MG63 (cell line): ENCODE data around the gene ACRV1. TPM values are rescaled to one million over a fixed set of nuclear protein-coding genes. Genes with fewer than 3 reads are reported as not detected.

ENCODE experiments used
- DNase-seq: peaks from one replicate; pipeline ENCODE4 v3.0.0-alpha.2; 2020
- H3K27me3 ChIP-seq: fragments of 250-450 bp; sonication (Bioruptor Pico); 2 replicates; pipeline ENCODE4 v1.5.1; 2020; ENCODE audit warnings: mild to moderate bottlenecking, moderate library complexity
- H3K36me3 ChIP-seq: fragments of 250-450 bp; sonication (Bioruptor Pico); 2 replicates; pipeline ENCODE4 v1.5.1; 2020; ENCODE audit warnings: mild to moderate bottlenecking, moderate library complexity
- H3K4me3 ChIP-seq: fragments of 250-450 bp; sonication (Bioruptor Pico); 2 replicates; pipeline ENCODE4 v1.5.1; 2020; ENCODE audit warnings: mild to moderate bottlenecking, moderate library complexity
- H3K9me3 ChIP-seq: fragments of 250-450 bp; sonication (Bioruptor Pico); 2 replicates; pipeline ENCODE4 v1.5.1; 2020; ENCODE audit warnings: mild to moderate bottlenecking, moderate library complexity
- total RNA-seq: library from RNA; depleted of rRNA; stranded (reverse); fragments of >200 nt; shearing (Covaris generic); gene quantifications from 2 replicates; pipeline ENCODE4 v1.2.3, GENCODE V29; 2014; ENCODE audit warnings: low replicate concordance

Gene ACRV1
- total RNA-seq, 1 experiment from 2014 or later: not detected

DNA sequence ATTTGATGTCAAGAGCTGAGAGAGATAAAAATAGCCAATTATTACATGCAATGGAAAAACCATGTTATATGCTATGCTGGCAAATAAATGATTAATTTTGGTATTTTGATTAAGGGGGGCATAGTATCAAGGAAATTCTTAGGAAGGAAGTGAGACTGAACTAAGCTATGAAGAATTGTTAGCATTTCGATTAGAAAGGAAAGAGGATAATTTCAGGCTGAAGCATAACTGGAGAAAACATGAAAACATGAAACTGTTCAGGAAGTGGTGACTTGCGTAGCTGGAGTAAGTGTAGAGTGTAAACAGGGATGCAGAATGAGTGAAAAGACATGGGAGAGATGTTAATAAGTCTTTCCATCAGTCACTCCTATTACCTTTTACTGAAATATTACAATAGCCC is 6.4 kb downstream of the ACRV1 start:
- Histone ChIP-seq H3K36me3 (peaks cover 45% of the 10 kb centered on the region), H3K4me3 (no peak overlapping the region), H3K9me3 (no peaks in the 10 kb centered on the region), H3K27me3 (no peaks in the 10 kb centered on the region)
- DNase-seq: no peak

- no peaks in the 10 kb centered on the region; the same call in 1 of the 2 replicates for H3K9me3 ChIP-seq
- peaks cover 40% of the 10 kb centered on the region for H3K36me3 ChIP-seq
- H3K4me3 ChIP-seq: no peak overlapping the region
- DNase-seq: no peak
- H3K27me3 ChIP-seq: no peaks in the 10 kb centered on the region
Observed at GRCh38 chr11:125671561-125671960, 9.1 kb downstream of the ACRV1 start.

- peaks cover 40% of the 10 kb centered on the region for H3K36me3 ChIP-seq
- H3K4me3 ChIP-seq: no peak overlapping the region
- H3K9me3 ChIP-seq: peaks cover 2% of the 10 kb centered on the region
- no peak for DNase-seq
- no peaks in the 10 kb centered on the region for H3K27me3 ChIP-seq
Observed at GRCh38 chr11:125670172-125670571, 10.5 kb downstream of the ACRV1 start.

GRCh38 chr11:125667151-125667550 is 13.5 kb downstream of the ACRV1 start:
- no peak overlapping the region for H3K4me3 ChIP-seq
- DNase-seq: no peak
- peaks cover 60% of the 10 kb centered on the region for H3K36me3 ChIP-seq
- peaks cover 4% of the 10 kb centered on the region for H3K9me3 ChIP-seq
- no peaks in the 10 kb centered on the region for H3K27me3 ChIP-seq

- peaks cover 64% of the 10 kb centered on the region for H3K36me3 ChIP-seq
- DNase-seq: no peak
- H3K4me3 ChIP-seq: no peak overlapping the region
- peaks cover 4% of the 10 kb centered on the region for H3K9me3 ChIP-seq
- H3K27me3 ChIP-seq: no peaks in the 10 kb centered on the region
Observed at GRCh38 chr11:125663910-125664309, 16.7 kb downstream of the ACRV1 start.

DNA sequence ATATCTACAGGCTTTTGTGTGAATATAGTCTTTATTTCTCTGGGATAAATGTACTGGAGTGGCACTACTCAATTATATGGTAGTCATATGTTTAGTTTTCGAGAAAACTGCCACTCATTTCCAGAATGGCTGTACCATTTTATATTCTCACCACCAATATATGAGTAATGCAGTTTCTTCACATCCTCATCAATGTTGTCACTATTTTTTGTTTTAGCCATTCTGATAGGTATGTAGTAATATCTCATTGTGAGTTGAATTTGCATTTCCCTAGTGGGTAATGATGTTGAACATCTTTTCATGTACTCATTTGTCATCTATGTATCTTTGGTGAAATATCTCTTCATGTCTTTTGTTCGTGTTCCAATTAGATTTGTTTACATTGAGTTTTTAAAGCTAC is 18.0 kb downstream of the ACRV1 start:
- peaks cover 4% of the 10 kb centered on the region for H3K9me3 ChIP-seq
- H3K4me3 ChIP-seq: no peak overlapping the region
- H3K27me3 ChIP-seq: no peaks in the 10 kb centered on the region
- no peak for DNase-seq
- H3K36me3 ChIP-seq: peaks cover 60% of the 10 kb centered on the region

- no peaks in the 10 kb centered on the region for H3K27me3 ChIP-seq
- peaks cover 56% of the 10 kb centered on the region for H3K36me3 ChIP-seq
- H3K9me3 ChIP-seq: no peaks in the 10 kb centered on the region
- no peak for DNase-seq
- no peak overlapping the region for H3K4me3 ChIP-seq
Observed at GRCh38 chr11:125649465-125650166, 31.0 kb downstream of the ACRV1 start.

- peaks cover 54% of the 10 kb centered on the region for H3K36me3 ChIP-seq
- no peak overlapping the region for H3K4me3 ChIP-seq
- no peak for DNase-seq
- no peaks in the 10 kb centered on the region for H3K27me3 ChIP-seq
- H3K9me3 ChIP-seq: no peaks in the 10 kb centered on the region
Observed at GRCh38 chr11:125645871-125646270, 34.8 kb downstream of the ACRV1 start.

GRCh38 chr11:125638315-125638714 is 42.3 kb downstream of the ACRV1 start:
- peaks cover 68% of the 10 kb centered on the region for H3K36me3 ChIP-seq

DNA sequence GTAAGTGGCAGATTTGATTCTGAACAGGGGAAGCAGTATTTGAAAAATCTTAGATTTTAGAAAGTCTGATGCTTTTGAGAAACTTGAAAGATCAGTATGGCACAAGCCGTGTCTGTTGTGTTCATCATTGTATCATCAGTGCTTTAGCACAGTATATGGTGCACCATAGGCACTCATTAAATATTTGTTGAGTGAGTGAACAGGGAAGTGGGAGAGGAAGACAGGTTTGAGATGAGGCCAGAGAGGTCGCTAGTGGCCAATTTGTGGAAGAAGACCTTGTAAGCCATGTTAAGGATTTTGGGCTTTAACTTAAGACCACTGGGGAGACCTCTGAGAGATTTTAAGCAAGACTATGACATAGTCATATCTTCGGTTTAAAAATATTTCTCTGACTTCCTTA is 42.8 kb downstream of the ACRV1 start:
- H3K27me3 ChIP-seq: no peaks in the 10 kb centered on the region
- H3K36me3 ChIP-seq: peaks cover 70% of the 10 kb centered on the region
- no peak overlapping the region for H3K4me3 ChIP-seq
- DNase-seq: no peak
- no peaks in the 10 kb centered on the region for H3K9me3 ChIP-seq

More at GRCh38 chr11:125638315-125638714, 42.3 kb downstream of the ACRV1 start:
- Histone ChIP-seq H3K27me3 (no peaks in the 10 kb centered on the region), H3K4me3 (no peak overlapping the region), H3K9me3 (no peaks in the 10 kb centered on the region)
- DNase-seq: no peak

GRCh38 chr11:125627236-125627910 is 53.3 kb downstream of the ACRV1 start:
- no peak for DNase-seq

DNA sequence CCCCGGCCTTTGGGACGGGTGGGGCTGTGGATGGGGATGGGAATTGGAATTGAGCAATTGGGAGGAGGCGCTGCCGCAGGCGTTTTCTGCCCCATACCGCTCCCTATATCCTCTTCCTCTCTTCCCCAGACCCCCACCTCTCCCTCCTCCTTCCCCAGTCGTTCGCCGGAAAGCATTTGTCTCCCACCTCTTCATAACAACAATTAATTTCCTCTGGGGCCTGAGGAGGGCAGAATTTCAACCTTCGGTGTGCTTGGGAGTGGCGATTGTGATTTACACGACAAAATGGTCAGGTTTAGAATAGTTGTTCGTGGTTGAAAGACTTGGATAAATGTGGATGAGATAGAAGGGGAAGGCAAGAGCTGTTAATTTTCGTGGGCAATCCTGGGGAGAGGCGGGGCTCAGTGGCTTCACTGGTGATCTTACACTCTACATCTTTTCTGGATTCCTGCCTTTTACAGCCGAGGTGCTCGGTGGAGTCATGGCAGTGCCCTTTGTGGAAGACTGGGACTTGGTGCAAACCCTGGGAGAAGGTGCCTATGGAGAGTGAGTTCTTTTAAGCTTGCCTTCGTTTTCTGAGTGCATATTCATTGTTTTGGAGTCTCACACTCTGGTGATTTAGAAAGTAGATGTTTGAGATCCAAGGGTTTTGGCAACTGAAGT is 54.2 kb downstream of the ACRV1 start:
- H3K4me3 ChIP-seq: peak overlapping the region; percentile 69

More at GRCh38 chr11:125627236-125627910, 53.3 kb downstream of the ACRV1 start:
- peaks cover 46% of the 10 kb centered on the region for H3K36me3 ChIP-seq
- H3K4me3 ChIP-seq: peak overlapping the region; percentile 69
- no peaks in the 10 kb centered on the region for H3K27me3 ChIP-seq
- H3K9me3 ChIP-seq: no peaks in the 10 kb centered on the region

DNA sequence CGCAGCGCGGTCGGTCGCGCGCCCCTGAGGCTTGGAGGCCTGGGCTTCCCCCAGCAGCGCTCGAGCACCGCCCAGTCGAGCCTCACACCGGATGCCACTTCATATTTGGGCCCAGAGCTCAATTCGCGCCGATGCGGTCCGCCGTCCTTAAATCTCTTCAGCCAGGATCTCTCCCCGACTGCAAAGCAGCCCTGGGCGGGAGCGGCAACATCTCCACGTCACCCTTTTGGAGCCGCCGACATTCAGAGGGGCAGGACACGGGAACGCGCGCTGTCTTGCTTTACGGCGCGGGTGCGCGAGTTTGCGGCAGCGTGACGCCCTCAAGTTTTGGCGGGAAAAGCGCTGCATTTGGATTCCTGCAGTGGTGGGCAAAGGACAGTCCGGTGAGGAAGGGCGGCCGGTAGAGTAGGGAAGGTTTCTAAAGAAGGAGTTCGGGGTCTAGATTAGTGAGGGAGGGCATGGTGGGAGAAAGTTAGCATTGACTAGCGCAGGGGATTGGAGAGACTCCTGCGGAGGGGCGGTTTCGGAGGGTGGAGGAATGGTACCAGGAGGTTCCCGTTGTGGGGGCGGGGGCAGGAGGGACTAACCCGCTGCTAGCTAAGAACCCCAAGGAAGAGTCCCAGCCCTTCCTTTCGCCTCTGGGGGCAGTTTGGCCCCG is 54.9 kb downstream of the ACRV1 start:
- no peaks in the 10 kb centered on the region for H3K9me3 ChIP-seq
- H3K27me3 ChIP-seq: no peaks in the 10 kb centered on the region
- peaks cover 54% of the 10 kb centered on the region for H3K36me3 ChIP-seq
- H3K4me3 ChIP-seq: peak overlapping the region; percentile 69
- peak; percentile 93 for DNase-seq

More for the DNA sequence above, 54.2 kb downstream of the ACRV1 start:
- Histone ChIP-seq H3K9me3 (no peaks in the 10 kb centered on the region), H3K27me3 (no peaks in the 10 kb centered on the region), H3K36me3 (peaks cover 50% of the 10 kb centered on the region)
- DNase-seq: no peak

- H3K27me3 ChIP-seq: no peaks in the 10 kb centered on the region
- no peak for DNase-seq
- peak overlapping the region; percentile 69 for H3K4me3 ChIP-seq
- no peaks in the 10 kb centered on the region for H3K9me3 ChIP-seq
- H3K36me3 ChIP-seq: peaks cover 54% of the 10 kb centered on the region
Observed at GRCh38 chr11:125625225-125625629, 55.4 kb downstream of the ACRV1 start.

DNA sequence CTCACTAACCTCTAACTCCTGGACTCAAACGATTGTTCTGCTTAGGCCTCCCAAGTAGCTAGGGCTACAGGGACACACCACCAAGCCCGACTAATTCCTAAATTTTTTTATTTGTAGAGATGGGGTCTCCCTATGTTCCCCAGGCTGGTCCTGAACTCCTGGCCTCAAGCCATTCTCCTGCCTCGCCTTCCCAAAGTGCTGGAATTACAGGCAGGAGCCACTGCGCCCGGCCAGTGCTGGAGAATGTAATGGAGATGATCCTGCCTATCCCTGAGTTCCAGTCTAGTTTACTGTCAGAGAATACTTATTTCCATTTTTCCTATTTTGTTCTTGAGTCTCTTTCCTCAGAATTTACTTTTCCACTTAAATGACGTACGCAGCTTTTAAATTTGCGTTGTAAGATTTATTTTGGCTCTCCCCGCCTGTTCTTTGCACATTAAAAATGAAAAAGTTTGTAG is 55.9 kb downstream of the ACRV1 start, which contains the start of gene CHEK1:
TSS of gene CHEK1 (plus strand) at position 408 of the 458 bp plus-strand sequence. CDS start 1,606 bp downstream, outside the sequence.
- H3K9me3 ChIP-seq: no peaks in the 10 kb centered on the region
- no peak for DNase-seq
- H3K27me3 ChIP-seq: no peaks in the 10 kb centered on the region
- peak within 1 kb of the TSS; percentile 69 for H3K4me3 ChIP-seq
- peaks cover 56% of the 10 kb centered on the region for H3K36me3 ChIP-seq

DNA sequence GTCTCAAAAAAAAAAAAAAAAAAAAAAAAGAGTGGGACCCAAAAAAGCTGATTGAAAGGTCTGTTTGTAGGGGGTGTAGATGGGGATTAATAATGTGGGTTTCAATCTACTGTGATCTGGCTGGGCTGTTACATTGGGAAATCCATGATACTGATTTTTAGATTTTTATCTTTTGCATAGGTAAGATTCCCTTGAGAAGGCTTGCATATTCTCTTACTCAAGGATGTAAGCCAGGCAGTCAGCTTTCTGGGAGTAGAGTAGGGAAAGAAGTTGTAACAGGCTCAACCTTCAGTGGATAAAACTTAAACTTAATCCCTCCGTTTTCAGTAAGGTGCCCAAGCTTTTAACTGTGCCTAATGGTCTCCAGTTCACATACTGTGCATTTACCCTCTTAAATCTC is 57.6 kb downstream of the ACRV1 start:
- peaks cover 56% of the 10 kb centered on the region for H3K36me3 ChIP-seq
- no peaks in the 10 kb centered on the region for H3K9me3 ChIP-seq
- DNase-seq: no peak
- H3K4me3 ChIP-seq: no peak overlapping the region
- H3K27me3 ChIP-seq: no peaks in the 10 kb centered on the region

- Histone ChIP-seq H3K36me3 (peaks cover 56% of the 10 kb centered on the region), H3K4me3 (no peak overlapping the region)
- DNase-seq: no peak
Observed at GRCh38 chr11:125621995-125622394, 58.7 kb downstream of the ACRV1 start.

More at GRCh38 chr11:125621995-125622394, 58.7 kb downstream of the ACRV1 start:
- Histone ChIP-seq H3K27me3 (no peaks in the 10 kb centered on the region), H3K9me3 (no peaks in the 10 kb centered on the region)
